OCI-LY1 (cell line): Measurements from ENCODE around the gene LRP2.
"Not testable (repeated sequence)": the region's sequence is repeated elsewhere in the genome, so short reads cannot be mapped to it uniquely, and the experiment has no call there.

Experiments used
- H2AFZ ChIP-seq: fragments of 200-600 bp; sonication (generic), shearing (Covaris generic); 2 replicates; pipeline ENCODE4 v1.6.0; 2014; ENCODE audit warnings: antibody characterized with exemption, mild to moderate bottlenecking, low read length
- H3F3A ChIP-seq: fragments of 200-600 bp; sonication (generic), shearing (Covaris generic); 2 replicates; pipeline ENCODE4 v1.6.0; 2014; ENCODE audit warnings: mild to moderate bottlenecking, antibody characterized with exemption, low read length, moderate library complexity; ENCODE audit not compliant: insufficient read depth
- H3K27ac ChIP-seq: fragments of 200-600 bp; sonication (generic); 2 replicates; pipeline ENCODE4 v1.5.1; 2014; ENCODE audit warnings: low read length, mixed run types, mild to moderate bottlenecking, low read depth; ENCODE audit not compliant: poor library complexity, severe bottlenecking
- H3K27me3 ChIP-seq: fragments of 200-600 bp; sonication (generic); 2 replicates; pipeline ENCODE4 v1.6.0; 2014; ENCODE audit warnings: antibody characterized with exemption, mild to moderate bottlenecking, low read length, moderate library complexity; ENCODE audit not compliant: insufficient read depth
- H3K36me3 ChIP-seq: fragments of 200-600 bp; sonication (generic); 2 replicates; pipeline ENCODE4 v1.6.1; 2014; ENCODE audit warnings: mild to moderate bottlenecking, antibody characterized with exemption, low read length, moderate library complexity, mixed read lengths; ENCODE audit not compliant: insufficient read depth
- H3K4me1 ChIP-seq: fragments of 200-600 bp; sonication (generic); 2 replicates; pipeline ENCODE4 v1.5.1; 2014; ENCODE audit warnings: mild to moderate bottlenecking, low read length, moderate library complexity; ENCODE audit not compliant: insufficient read depth, severe bottlenecking
- H3K4me2 ChIP-seq: fragments of 200-600 bp; sonication (generic), shearing (Covaris generic); 2 replicates; pipeline ENCODE4 v1.6.1; 2014; ENCODE audit warnings: low read length
- H3K4me3 ChIP-seq: fragments of 200-600 bp; sonication (generic); 2 replicates; pipeline ENCODE4 v1.5.1; 2014; ENCODE audit warnings: low read length, low read depth, mild to moderate bottlenecking, mixed read lengths; ENCODE audit not compliant: poor library complexity, severe bottlenecking
- H3K79me2 ChIP-seq: fragments of 200-600 bp; shearing (Covaris generic); 2 replicates; pipeline ENCODE4 v1.6.1; 2016; ENCODE audit warnings: mixed run types, low read length, mixed read lengths; ENCODE audit not compliant: insufficient read depth
- H3K9ac ChIP-seq: fragments of 200-600 bp; sonication (generic), shearing (Covaris generic); 2 replicates; pipeline ENCODE4 v1.6.1; 2014; ENCODE audit warnings: mild to moderate bottlenecking, low read length, mixed read lengths
- H3K9me2 ChIP-seq: fragments of 200-600 bp; sonication (generic), shearing (Covaris generic); 2 replicates; pipeline ENCODE4 v1.6.1; 2014; ENCODE audit warnings: low read depth, mild to moderate bottlenecking, low read length, mixed read lengths
- H3K9me3 ChIP-seq: fragments of 200-600 bp; shearing (Covaris generic); 2 replicates; pipeline ENCODE4 v1.6.1; 2014; ENCODE audit warnings: low read length, mixed read lengths
- H4K20me1 ChIP-seq: fragments of 200-600 bp; sonication (generic), shearing (Covaris generic); 2 replicates; pipeline ENCODE4 v1.6.0; 2016; ENCODE audit warnings: mild to moderate bottlenecking, low read length; ENCODE audit not compliant: insufficient read depth
- CTCF ChIP-seq: fragments of 200-600 bp; sonication (generic), shearing (Covaris generic); IDR thresholded peaks from 2 replicates; pipeline ENCODE4 v1.5.1; 2017; ENCODE audit warnings: mild to moderate bottlenecking, antibody characterized with exemption, low read length, moderate library complexity, mixed read lengths
- EZH2 ChIP-seq: fragments of 200-600 bp; sonication (generic), shearing (Covaris generic); IDR thresholded peaks from 2 replicates; pipeline ENCODE4 v1.8.0; 2017; ENCODE audit warnings: borderline replicate concordance, mixed run types, mild to moderate bottlenecking, antibody characterized with exemption, low read length, moderate library complexity, mixed read lengths

The LRP2 gene

GRCh38 chr2:169315357-169315756, 47.0 kb downstream of the LRP2 start:
- no peak overlapping the region for H3K4me2 ChIP-seq
- no peak overlapping the region for H3K27ac ChIP-seq
- H3K4me3 ChIP-seq: no peak overlapping the region
- H3K9me2 ChIP-seq: no peaks in the 10 kb centered on the region
- no peaks in the 10 kb centered on the region for H4K20me1 ChIP-seq
- TF ChIP-seq EZH2: no peak
- no peak for TF ChIP-seq CTCF
- H3K4me1 ChIP-seq: no peaks in the 10 kb centered on the region
- H3K9ac ChIP-seq: no peak overlapping the region
- H3F3A ChIP-seq: no peaks in the 10 kb centered on the region
- H3K27me3 ChIP-seq: no peaks in the 10 kb centered on the region
- H3K79me2 ChIP-seq: no peaks in the 10 kb centered on the region
- no peaks in the 10 kb centered on the region for H3K9me3 ChIP-seq
- H2AFZ ChIP-seq: no peak overlapping the region
- H3K36me3 ChIP-seq: no peaks in the 10 kb centered on the region

GRCh38 chr2:169308349-169308748, 54.0 kb downstream of the LRP2 start:
- not testable (repeated sequence) for H2AFZ ChIP-seq, H3K4me1 ChIP-seq

GRCh38 chr2:169304689-169305088, 57.6 kb downstream of the LRP2 start:
- not testable (repeated sequence) for H4K20me1 ChIP-seq, H3F3A ChIP-seq, H3K79me2 ChIP-seq, H3K9ac ChIP-seq, H3K27me3 ChIP-seq, H3K9me3 ChIP-seq, H3K27ac ChIP-seq, H3K4me2 ChIP-seq, H2AFZ ChIP-seq, H3K9me2 ChIP-seq, H3K4me3 ChIP-seq, H3K36me3 ChIP-seq, H3K4me1 ChIP-seq

More at GRCh38 chr2:169308349-169308748, 54.0 kb downstream of the LRP2 start:
- H3K9ac ChIP-seq, H3K27me3 ChIP-seq, H3K27ac ChIP-seq, H3K79me2 ChIP-seq, H3F3A ChIP-seq, H3K4me3 ChIP-seq, H3K9me2 ChIP-seq, H3K4me2 ChIP-seq, H4K20me1 ChIP-seq, H3K9me3 ChIP-seq, H3K36me3 ChIP-seq: not testable (repeated sequence)

- no peaks in the 10 kb centered on the region for H3K9me3 ChIP-seq
- no peaks in the 10 kb centered on the region for H3K79me2 ChIP-seq
- H3K4me1 ChIP-seq: no peaks in the 10 kb centered on the region
- no peaks in the 10 kb centered on the region for H4K20me1 ChIP-seq
- no peak overlapping the region for H2AFZ ChIP-seq
- no peak overlapping the region for H3K9ac ChIP-seq
- H3F3A ChIP-seq: no peaks in the 10 kb centered on the region
- H3K27me3 ChIP-seq: no peaks in the 10 kb centered on the region
- no peak overlapping the region for H3K4me3 ChIP-seq
- no peaks in the 10 kb centered on the region for H3K36me3 ChIP-seq
- no peaks in the 10 kb centered on the region for H3K9me2 ChIP-seq
- H3K27ac ChIP-seq: no peak overlapping the region
- no peak overlapping the region for H3K4me2 ChIP-seq
- TF ChIP-seq EZH2 (no peak), CTCF (no peak)
These were observed 58.6 kb downstream of the LRP2 start for GRCh38 chr2:169303579-169304305.
